ENCODE results near the gene RIMS3.
"Not testable (repeated sequence)": the region's sequence is repeated elsewhere in the genome, so short reads cannot be mapped to it uniquely, and the experiment has no call there.

The RIMS3 gene

DNA sequence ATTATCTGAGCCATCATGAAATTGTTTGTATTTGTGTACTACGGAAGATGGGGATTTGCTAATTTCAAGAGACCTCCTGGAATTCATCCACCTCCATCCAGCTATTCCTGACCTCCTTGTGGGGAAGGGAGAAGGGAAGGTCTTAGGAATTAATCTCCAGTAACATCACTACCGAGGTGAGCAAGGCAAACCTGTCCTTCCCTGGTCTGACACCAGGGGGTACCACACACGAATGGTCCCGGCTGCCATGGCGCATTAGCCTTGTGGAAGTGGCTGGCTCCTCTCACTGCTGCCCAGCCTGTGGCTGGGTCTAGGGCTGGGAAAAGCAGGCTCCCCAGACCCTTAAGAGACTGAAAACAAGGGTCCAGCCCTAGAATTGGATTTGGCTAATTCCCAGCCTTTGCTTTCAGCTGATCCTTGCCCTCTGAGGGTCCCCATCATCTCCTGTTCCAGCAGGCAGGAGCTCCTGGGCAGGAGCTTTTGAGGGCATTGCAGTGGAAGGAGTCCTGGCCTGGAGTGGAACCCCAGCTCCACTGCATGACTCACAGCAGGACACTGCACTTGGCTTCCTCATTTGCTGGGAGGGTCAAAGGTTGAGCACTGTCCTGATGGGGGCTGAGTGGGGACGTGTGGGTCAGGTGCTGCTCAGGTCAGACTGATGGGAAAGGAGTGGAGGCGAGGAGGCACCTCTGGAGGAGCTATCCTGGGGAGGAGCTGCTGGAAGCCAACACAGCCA, 34.8 kb downstream of the RIMS3 start:
- no peak for DNase-seq (ENCODE audit: low read depth)

DNA sequence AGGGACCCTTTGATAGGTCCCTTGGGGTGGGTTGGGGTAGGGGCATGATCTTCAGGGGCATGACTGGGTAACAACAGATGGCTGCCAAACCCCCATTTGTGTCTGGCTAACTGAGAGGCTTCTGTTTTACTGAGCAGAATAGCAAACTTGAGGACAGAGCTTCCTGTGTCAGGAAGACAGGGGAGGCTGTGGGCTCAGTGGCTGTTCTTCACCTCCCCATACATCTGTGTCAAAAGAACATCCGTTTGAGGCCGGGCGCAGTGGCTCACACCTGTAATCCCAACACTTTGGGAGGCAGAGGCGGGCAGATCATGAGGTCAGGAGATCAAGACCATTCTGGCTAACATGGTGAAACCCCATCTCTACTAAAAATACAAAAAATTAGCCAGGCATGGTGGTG, 35.9 kb downstream of the RIMS3 start:
- DNase-seq (ENCODE audit: low read depth), result not testable (repeated sequence)

DNA sequence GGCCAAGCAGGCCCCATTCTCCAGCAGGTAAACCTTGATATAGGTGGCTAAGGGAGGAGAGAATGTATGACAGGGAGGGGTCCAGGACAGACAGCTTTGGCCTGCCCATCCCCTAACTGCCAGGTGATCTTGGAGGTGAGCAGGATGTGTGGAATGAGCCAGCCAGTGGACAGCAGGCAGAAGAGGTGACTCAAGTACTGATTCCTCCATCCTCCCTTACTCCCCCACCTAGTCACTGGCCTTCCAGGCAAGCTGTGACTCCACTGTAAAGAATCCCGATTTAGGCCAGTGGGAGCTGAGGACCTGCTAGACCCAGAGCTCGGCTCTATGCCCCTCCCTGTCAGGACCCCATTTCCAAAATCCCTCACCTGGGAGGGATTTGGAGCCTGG, 36.6 kb downstream of the RIMS3 start:
- no peak for DNase-seq (ENCODE audit: low read depth)

DNA sequence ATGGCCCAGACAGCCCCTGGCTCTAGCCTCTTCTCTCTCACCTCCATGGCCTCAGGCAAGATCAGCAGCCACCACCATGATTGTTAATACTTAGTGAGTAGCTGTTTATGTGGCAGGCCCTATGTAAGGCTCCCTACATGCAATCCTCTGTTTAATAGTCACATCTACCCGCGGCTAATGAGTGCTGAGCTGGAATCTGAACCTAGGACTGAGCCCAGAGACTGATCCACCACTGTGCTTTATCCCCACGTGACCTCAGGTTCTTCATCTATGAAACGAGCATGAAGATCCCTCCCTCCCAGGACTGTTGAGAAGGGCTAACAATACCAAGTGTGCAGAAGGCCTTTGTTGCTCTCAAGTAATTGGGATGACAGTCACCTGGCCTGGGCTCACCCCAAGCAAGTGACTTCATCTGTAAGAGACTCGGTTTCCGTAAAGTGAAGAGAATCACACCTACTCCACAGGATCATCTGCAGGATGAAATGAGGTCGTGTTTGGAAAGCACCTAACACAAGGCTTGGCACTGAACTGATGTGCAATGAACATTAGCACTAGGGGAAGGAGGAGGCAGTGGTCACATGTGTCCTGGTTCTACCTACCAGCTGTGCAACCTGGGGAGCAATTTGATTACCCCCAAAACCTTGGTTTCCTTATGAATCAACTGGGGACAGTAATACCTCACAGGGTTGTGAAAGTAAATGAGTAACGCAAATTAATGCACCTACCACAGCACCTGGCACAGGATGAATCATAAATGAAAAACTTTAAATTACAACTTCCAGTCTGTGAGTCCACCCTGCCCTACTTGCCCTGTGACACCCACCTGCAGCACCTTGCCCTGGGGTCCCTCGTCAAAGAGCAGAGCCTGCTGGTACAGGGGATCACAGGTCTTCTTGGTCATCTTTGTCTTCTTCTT, 37.2 kb downstream of the RIMS3 start:
- DNase-seq (ENCODE audit: low read depth), result no peak

DNA sequence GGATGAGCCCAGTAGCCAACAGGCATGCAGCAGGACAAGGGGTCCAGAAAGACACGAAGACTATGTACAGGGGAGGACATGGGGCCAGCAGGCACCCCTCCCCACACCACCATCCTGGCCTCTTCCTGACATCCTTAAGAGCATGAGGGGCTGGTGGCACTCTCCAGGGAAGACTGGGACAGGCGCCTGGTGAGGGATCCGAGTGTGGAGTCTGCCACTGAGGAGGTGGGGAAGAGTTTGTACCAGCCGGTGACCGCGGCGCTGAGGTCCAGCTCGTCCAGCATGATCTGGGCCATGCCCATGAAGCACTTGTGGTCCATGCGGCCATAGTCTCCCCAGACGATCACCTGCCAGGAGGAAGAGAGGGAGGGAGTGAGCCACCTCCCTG, 39.1 kb downstream of the RIMS3 start:
- DNase-seq (ENCODE audit: low read depth), result no peak

DNA sequence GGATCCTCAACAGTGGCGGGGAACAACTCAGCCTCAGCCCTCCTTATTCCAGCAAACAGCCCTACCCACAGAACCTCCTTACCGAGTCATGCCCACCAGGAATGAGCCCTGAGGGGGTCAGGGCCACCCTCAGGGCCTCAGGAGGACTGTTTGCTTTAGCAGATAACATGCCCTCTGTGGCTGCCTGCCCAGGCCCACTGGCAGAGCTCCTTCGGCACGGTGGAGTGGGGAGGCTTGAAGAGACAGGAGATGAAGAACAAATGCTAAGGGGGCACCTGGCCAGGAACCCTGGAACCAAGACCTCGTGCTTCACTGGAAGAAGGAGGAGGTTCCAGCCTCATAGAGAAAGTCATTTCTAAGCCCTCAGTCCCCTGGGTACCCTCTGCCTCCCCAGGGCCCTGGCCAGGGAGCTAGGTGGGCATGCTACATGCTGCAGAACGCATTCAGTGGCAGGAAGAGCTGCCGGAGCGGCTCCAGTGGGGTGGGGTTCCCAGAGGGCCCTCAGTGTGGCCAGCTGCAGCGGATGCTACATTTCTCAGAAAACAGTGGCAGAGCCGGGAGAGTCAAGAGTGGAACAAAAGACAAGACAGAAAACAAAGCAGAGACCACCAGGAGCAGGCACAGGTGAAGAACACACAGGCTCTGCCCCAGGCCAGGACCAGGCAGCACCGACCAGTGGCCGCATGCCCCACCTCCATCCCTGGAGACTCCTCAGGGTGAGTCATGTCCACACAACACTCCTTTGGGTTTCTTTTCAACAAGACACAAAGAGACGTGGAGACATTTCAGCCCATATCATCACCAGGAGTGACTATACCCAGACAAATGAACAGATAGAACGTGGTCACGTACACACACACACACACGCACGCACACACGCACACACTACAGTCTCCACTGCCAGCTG, 39.8 kb downstream of the RIMS3 start:
- no peak for DNase-seq (ENCODE audit: low read depth)

DNA sequence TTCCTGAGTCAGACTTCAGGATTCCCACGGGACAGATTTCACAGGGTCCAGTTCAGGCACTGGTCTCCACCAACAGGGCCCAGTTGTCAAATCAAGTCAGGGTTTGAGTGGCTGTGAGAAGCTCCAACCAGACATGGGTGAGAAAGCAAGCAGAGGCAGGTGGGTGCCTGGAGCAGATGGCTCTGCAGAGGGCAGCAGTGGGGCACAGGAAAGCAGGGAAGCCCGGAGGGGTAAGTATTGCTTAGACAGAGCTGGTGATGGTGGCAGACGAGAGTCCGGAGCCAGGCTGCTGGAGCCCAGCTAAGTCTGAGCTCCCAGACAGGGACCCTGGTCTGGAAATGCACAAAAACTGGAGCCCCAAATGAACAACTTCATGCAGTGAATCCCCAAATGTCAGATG, 40.4 kb downstream of the RIMS3 start:
- no peak for DNase-seq (ENCODE audit: low read depth)

DNA sequence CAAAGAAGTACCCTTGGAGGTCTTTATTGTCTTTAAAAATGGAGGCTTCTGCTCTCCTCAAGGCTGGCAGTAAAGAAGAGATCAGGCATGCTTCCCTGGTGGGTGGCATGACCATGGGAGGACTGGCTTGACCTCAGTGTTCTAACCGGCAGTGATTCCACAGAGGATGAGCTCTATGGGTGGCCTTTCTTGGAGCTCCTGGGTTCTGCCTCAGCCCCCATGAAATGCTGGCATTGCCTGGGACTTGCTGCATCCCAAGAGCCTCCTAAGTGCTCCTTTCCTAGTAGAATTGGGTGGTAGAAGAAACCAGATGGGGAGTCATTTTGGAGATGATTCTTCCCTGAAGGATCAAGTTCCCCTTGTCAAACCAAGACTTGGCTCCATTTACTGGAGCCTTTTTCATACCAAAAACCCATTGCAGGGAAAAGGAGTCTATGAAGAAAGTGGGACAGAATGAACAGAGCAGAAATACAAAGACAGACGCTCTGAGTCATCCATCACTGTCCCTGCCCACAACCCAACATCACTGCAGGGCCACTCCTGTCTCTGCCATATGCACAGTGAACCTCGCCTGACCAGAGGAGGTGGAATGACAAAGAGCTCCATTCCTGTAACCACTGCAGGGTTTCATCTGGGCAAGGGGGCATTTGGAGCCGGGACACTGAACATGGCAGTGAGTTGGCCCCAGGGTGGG, 42.4 kb downstream of the RIMS3 start:
- no peak for DNase-seq (ENCODE audit: low read depth)

DNA sequence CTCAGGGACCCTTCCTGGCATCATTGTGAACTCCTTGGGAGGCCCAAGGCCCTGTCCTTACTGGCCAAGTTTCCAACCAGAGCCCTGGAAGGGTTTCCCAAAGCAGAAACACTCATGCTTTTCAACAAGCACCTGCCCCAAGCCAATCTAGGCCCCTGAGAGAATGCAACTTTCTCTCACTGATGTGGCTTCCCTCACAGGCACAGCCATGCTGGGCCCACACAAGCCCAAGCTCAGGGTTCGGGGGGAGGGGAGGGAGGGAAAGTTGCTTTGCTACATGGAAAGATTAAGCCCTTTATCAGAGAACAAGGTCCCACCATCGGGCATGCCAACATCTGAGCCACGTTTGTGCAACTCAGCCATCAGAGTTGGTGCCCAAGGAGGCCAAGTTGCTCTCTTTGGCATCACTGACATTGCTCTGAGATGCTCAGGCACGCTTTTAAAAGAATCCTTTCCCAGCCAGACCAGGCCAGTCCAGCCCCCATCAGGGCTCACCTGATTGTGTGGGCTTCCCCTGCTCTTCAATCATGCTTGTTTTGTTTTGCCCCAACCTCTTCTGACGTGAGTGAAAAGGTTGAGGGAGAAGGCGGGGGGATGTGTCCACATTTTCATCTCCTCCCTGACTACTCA, 43.5 kb downstream of the RIMS3 start:
- DNase-seq (ENCODE audit: low read depth), result no peak

DNA sequence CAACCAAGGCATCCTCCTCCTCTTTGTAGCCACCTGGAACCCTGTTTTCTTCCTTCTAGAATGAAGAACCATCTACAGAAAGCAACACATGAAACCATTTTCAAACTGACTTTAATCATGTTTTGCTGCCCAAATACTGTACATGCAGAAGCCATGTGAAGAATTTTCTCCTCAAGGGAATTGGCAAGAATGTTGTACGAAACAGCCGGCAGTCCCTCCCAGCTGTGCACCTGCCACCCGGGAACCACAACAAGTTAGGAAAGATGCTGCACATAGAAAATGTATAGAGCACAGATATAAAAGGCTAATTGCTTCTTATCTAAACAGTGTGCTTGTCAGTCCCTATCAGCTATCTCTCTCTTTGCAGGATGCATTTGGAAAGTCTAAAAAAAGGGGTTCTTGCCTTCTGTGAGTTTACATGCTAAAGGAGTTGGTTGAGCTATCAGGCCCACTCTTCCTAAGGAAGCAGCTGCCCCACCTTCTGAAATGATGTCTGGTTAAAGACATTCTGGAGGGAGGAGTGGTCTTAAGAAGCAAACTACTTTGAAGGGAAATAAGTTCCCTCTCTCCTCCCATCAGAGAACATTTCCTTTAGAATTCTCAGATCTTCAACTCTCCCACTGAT, 44.8 kb downstream of the RIMS3 start:
- DNase-seq (ENCODE audit: low read depth), result no peak

DNA sequence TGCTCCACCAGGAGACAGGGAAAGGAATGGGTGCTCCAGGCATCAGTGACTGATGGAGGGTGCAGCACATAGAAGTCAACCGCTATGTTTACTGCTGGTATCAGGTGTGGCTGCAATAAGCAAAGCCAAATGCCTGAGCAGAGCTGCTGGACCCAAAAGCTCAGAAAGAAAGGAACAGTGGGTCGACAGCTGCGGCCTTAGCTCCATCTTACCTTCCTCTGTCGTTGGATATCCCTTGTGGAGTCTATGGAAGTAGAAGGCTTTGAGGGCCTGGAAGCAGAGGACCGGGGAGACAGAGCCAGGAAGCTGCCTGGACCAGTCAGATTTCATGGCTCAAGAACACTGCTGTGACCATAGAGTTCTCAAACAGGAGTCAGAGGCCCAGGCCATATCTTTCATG, 45.3 kb downstream of the RIMS3 start:
- no peak for DNase-seq (ENCODE audit: low read depth)

DNA sequence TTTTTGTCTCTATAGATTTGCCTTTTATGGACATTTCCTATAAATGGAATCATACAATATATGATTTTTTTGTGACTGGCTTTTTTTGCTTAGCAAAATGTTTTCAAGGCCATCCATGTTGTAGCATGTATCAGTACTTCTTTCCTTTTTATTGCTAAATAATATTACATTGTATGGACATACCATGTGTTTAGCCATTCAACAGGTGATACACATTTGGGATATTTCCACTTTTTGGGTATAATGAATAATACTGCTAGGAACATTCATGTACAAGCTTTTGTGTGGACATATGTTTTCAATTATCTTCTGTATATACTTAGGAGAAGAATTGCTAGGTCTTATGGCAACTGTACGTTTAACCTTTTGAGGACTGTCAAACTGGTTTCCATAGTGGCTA, 47.4 kb downstream of the RIMS3 start:
- DNase-seq (ENCODE audit: low read depth), result no peak

DNA sequence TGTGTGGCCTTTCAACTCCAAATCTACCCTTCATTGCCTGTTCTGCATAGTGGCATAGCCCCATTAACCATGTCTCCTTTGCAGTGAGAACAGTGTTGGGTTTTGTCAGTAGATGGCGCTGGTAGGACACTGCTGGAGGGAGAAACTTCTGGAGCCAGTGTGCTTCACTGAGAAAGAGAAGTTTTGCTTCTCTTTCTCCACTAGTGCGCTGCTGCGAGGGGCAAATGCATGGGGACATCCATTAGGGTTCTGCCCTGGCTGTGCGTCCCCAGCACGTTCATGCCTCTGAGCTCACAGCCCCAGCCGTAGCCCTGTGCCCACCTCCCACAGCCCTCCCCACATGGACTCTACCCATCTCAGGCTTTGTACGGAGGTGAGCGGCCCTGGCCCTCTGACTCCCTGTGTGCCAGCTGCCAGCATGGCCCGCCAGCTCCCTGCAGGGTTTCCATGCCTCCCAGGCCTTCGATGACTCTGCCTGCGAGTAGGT, 53.1 kb downstream of the RIMS3 start:
- DNase-seq (ENCODE audit: low read depth), result no peak

DNA sequence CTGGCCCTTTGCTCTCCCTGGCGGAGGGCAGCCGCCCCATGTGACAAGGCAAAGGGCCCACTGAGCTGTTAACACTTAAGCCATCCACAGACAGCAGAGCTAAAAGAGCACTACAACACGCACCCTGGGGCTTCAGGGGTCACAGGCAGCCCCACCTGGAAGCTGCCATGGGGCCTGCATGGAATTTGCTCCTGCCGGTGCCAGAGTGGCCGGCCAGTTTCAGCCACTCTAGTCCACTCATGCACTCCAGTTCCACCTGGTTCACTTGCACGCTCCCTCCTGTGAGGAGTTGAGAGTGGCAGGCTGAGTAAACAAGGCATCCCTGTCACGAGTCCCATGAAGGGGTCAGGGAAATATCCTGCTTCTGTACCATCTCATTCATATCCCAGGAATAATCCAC, 55.3 kb downstream of the RIMS3 start:
- no peak for DNase-seq (ENCODE audit: low read depth)

DNA sequence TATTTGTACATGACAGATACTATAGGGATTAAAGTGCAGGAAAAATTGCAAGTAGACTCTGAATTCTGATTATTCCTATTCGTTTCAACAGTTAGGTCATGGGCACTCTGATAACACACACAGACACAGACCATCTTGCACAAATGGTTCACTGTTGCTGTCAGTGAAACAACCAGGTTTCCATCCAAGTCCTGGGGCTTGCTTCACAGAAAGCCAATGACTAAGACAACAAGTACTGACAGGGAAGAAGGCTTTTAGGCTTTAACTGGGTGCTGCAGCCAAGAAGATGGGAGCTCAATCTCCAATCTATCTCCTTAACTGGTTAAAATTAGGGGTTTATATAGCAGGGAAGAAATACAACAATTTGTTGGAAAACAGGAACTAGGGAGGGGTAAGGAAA, 57.6 kb downstream of the RIMS3 start:
- no peak for DNase-seq (ENCODE audit: low read depth)

DNA sequence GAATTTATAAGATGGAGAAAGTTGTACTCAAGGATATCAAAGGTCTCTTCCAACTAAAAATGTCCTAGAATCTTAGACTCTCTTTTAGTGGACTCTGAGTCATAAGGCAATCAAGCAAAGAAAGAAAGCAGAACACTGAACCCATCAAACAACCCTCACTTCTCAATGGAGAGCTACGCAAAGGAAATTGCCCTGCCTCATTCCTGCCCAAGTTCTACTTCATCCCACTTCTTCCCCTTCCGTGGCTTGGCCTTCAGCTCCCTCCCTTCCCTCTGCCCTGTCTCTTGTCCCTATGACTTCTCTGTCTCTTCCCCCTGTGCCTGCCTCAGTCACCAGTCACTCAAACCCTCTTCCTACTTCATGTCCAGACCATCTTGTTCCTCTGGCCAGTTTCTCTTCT, 58.5 kb downstream of the RIMS3 start:
- DNase-seq (ENCODE audit: low read depth), result no peak

DNA sequence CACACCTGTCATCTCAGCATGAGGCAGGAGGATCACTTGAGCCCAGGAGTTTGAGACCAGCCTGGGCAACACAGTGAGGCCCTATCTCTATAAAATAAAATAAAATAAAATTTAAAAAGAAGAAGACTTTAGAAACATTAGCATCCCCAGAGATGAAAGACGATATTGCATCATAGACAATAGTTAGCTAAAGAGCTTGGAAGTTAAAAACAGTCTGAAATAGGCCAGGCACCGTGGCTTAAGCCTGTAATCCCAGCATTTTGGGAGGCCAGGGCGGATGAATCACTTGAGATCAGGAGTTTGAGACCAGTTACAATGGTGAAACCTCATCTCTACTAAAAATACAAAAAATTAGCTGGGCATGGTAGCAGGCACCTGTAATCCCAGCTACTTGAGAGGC, 59.3 kb downstream of the RIMS3 start:
- DNase-seq (ENCODE audit: low read depth), result no peak

DNA sequence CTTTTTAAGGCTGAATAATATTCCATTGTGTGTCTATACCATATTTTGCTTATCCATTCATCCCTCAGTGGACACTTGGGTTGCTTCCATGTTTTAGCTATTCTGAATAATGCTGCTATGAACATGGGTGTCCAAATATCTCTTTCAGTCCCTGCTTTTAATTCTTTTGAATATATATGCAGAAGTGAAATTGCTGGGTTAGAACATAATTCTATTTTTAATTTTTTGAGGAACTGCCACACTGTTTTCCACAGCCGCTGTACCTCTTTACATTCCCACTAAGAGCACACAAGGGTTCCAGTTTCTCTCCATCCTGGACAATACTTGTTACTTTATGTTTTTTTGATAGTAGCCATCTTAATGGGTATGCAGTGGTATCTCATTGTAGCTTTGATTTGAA, 65.6 kb downstream of the RIMS3 start:
- no peak for DNase-seq (ENCODE audit: low read depth)

DNA sequence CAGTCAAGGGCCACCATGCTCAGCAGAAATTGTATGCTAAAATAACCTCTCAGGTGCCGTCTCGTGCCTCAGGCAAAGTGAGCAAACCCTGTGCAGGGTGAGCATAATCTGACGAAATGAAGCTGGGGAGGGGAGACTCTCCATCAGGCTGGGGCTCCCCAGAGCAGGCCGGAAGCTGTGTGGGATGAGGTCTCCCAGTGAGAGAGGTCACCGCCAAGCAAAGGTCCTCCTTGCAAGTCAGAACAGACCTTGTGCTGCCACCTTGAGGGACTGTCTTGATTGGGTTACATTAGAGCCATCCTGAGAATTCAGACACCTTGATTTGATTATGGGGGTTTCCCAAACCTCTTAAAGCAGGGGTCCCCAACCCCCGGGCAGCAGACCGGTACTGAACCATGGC, 69.9 kb downstream of the RIMS3 start:
- DNase-seq (ENCODE audit: low read depth), result no peak

DNA sequence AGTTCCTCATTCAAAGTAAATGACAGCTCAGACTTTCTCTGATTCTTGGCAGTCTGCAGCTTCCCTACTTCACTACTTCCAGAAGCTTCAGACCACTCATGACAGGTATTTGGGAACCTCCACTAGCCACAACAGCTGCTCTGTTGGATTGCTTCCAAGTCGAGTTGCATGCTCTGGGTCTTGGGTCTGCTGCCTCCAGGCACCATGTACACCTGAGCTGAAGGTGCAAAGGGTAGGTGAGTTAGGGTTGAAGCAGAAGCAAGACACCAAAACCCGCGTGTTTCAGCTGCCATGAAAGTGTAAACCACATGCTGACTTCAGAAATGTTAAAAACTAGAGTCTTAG, 71.3 kb downstream of the RIMS3 start:
- DNase-seq (ENCODE audit: low read depth), result no peak

Measured in GM04503 (cell line).